CD14-positive monocyte (primary cell): ENCODE results near the gene PCBP1. TPM values are rescaled to one million over a fixed set of nuclear protein-coding genes. Genes with fewer than 3 reads are reported as not detected.
A peak's percentile ranks its signal among the peaks of the same experiment; 100 is the strongest.

Experiments
- DNase-seq, 3 donors: peaks; one replicate each; pipeline ENCODE4 v3.0.0-alpha.2; 2011 to 2022
- H2AFZ ChIP-seq: 2 replicates; pipeline ENCODE4 v1.6.0; 2012; ENCODE audit warnings: mild to moderate bottlenecking, low read depth, low read length, inconsistent platforms; ENCODE audit not compliant: insufficient read depth, poor library complexity, severe bottlenecking
- H3K27ac ChIP-seq, 2 donors: 1 replicate in 1 of 2; 2 replicates in 1 of 2; pipeline ENCODE4 v1.5.1; 2012 to 2013; ENCODE audit warnings: low read length in 2 of 2, control low read depth in 1 of 2, inconsistent platforms in 1 of 2, low read depth in 1 of 2, mild to moderate bottlenecking in 1 of 2
- H3K27me3 ChIP-seq, 2 donors: one replicate each; pipeline versions ENCODE4 v1.6.0 to v1.6.1; 2011 to 2013; ENCODE audit warnings: low read length in 2 of 2; ENCODE audit not compliant: control insufficient read depth in 2 of 2, insufficient read depth in 2 of 2
- H3K36me3 ChIP-seq, 2 donors: replicated peaks in 1 of 2; 1 replicate in 1 of 2; 2 replicates in 1 of 2; pipeline versions ENCODE4 v1.5.1 to v1.6.1; 2012 to 2013; ENCODE audit warnings: low read length in 2 of 2, control low read depth in 1 of 2, inconsistent platforms in 1 of 2, mild to moderate bottlenecking in 1 of 2; ENCODE audit not compliant: insufficient read depth in 2 of 2, control insufficient read depth in 1 of 2
- H3K4me1 ChIP-seq, 2 donors: 1 replicate in 1 of 2; 2 replicates in 1 of 2; pipeline versions ENCODE4 v1.5.1 to v1.6.1; 2012 to 2013; ENCODE audit warnings: low read length in 2 of 2, control low read depth in 1 of 2, inconsistent platforms in 1 of 2, mild to moderate bottlenecking in 1 of 2, moderate library complexity in 1 of 2; ENCODE audit not compliant: insufficient read depth in 2 of 2, control insufficient read depth in 1 of 2
- H3K4me2 ChIP-seq: replicated peaks from 2 replicates; pipeline ENCODE3; 2012; ENCODE audit warnings: low read length, moderate library complexity, mild to moderate bottlenecking; ENCODE audit not compliant: poor library complexity, severe bottlenecking; ENCODE audit errors: extremely low read depth
- H3K4me3 ChIP-seq, 3 experiments: fragments of 200-600 bp in 1 of 3; sonication (generic) in 1 of 3; replicated peaks in 1 of 3; 1 replicate in 2 of 3; 2 replicates in 1 of 3; pipeline ENCODE4 v1.5.1; 2011 to 2013; ENCODE audit warnings: low read length in 3 of 3, mild to moderate bottlenecking in 3 of 3, control low read depth in 2 of 3, low read depth in 2 of 3, inconsistent platforms in 1 of 3, moderate library complexity in 1 of 3
- H3K79me2 ChIP-seq: 2 replicates; pipeline ENCODE4 v1.6.0; 2012; ENCODE audit warnings: mild to moderate bottlenecking, control low read depth, inconsistent platforms, low read length, moderate library complexity; ENCODE audit not compliant: insufficient read depth
- H3K9ac ChIP-seq: 2 replicates; pipeline ENCODE4 v1.6.0; 2017; ENCODE audit warnings: low read length, mild to moderate bottlenecking; ENCODE audit not compliant: insufficient read depth, poor library complexity, severe bottlenecking
- H3K9me3 ChIP-seq, 2 donors: replicated peaks in 1 of 2; 1 replicate in 1 of 2; 2 replicates in 1 of 2; pipeline versions ENCODE4 v1.5.1 to v1.6.1; 2012 to 2013; ENCODE audit warnings: low read length in 2 of 2, control low read depth in 1 of 2; ENCODE audit not compliant: control insufficient read depth in 1 of 2, insufficient read depth in 1 of 2
- H4K20me1 ChIP-seq: 2 replicates; pipeline ENCODE4 v1.6.0; 2012; ENCODE audit warnings: mild to moderate bottlenecking, low read length, control low read depth, moderate library complexity; ENCODE audit not compliant: insufficient read depth
- H3K27ac Mint-ChIP-seq, 7 donors: one replicate each; pipeline ENCODE4 v1.8.0; 2020; ENCODE audit warnings: mild to moderate bottlenecking in 7 of 7, mixed read lengths in 7 of 7, moderate library complexity in 6 of 7, inconsistent platforms in 2 of 7
- H3K27me3 Mint-ChIP-seq, 3 donors: one replicate each; pipeline ENCODE4 v1.8.0; 2021 to 2022; ENCODE audit warnings: low read depth in 3 of 3, mild to moderate bottlenecking in 3 of 3, mixed read lengths in 3 of 3, moderate library complexity in 3 of 3, inconsistent platforms in 1 of 3
- H3K36me3 Mint-ChIP-seq, 2 donors: one replicate each; pipeline ENCODE4 v1.8.0; 2020; ENCODE audit warnings: mixed read lengths in 2 of 2, inconsistent platforms in 1 of 2, mild to moderate bottlenecking in 1 of 2
- H3K4me1 Mint-ChIP-seq: one replicate; pipeline ENCODE4 v1.8.0; 2020; ENCODE audit warnings: mild to moderate bottlenecking, mixed read lengths
- H3K4me3 Mint-ChIP-seq, 2 donors: one replicate each; pipeline ENCODE4 v1.8.0; 2020; ENCODE audit warnings: mild to moderate bottlenecking in 2 of 2, mixed read lengths in 2 of 2, moderate library complexity in 1 of 2
- H3K9me3 Mint-ChIP-seq, 7 donors: one replicate each; pipeline ENCODE4 v1.8.0; 2020 to 2022; ENCODE audit warnings: mixed read lengths in 7 of 7, mild to moderate bottlenecking in 6 of 7, moderate library complexity in 6 of 7, inconsistent platforms in 2 of 7
- CTCF ChIP-seq: fragments of 200-600 bp; IDR thresholded peaks from one replicate; pipeline ENCODE4 v1.8.0; 2022; ENCODE audit warnings: antibody characterized with exemption, mild to moderate bottlenecking
- WGBS: methylation state at CpG from one replicate; pipeline ENCODE4 v1.1.5; 2013; ENCODE audit warnings: missing lambda C conversion rate; ENCODE audit not compliant: insufficient coverage; 5-methylcytosine and 5-hydroxymethylcytosine counted together
- intact Hi-C, 2 donors: fragments of 100-400 bp; cut with micrococcal nuclease; formaldehyde crosslinking; loops; one replicate each; pipeline versions ENCODE4 v1.15.0 to v1.15.1; 2023
- polyA plus RNA-seq, 3 donors: library from polyadenylated mRNA; depleted of rRNA in 1 of 3; unstranded in 2 of 3; stranded (reverse) in 1 of 3; fragments of 300-500 nt in 2 of 3; fragments of >200 nt in 1 of 3; fragmentation: Illumina TruSeq in 2 of 3; gene quantifications; 1 replicate in 2 of 3; 2 replicates in 1 of 3; pipeline ENCODE4 v1.2.3, GENCODE V29; 2012 to 2021

PCBP1 gene
- polyA plus RNA-seq, 3 donors = 178 to 299 (median 194) TPM

GRCh38 chr2:70045405-70045804 is 41.9 kb upstream of the PCBP1 start:
- peak overlapping the region; percentile 73 to 99 (median 97) for H3K27ac Mint-ChIP-seq
- Histone ChIP-seq H2AFZ (no peak overlapping the region), H3K9ac (no peak overlapping the region), H3K4me3 (no peak overlapping the region), H3K79me2 (peaks cover 3% of the 10 kb centered on the region), H3K27ac (peak overlapping the region in 1 of 2 donors; percentile 98), H3K4me2 (no peak overlapping the region), H3K9me3 (no peaks in the 10 kb centered on the region), H3K27me3 (no peaks in the 10 kb centered on the region), H4K20me1 (no peaks in the 10 kb centered on the region), H3K4me1 (peaks cover 82 to 88% of the 10 kb centered on the region in 2 donors), H3K36me3 (peaks cover 10 to 14% of the 10 kb centered on the region in 2 donors)
- no CpG with 5 or more reads among the region's 6 CpGs for WGBS
- DNase-seq = no peak
- H3K27me3 Mint-ChIP-seq = no peaks in the 10 kb centered on the region
- peaks cover 16 to 43% of the 10 kb centered on the region in 2 donors for H3K36me3 Mint-ChIP-seq
- H3K4me3 Mint-ChIP-seq = no peak overlapping the region
- intact Hi-C loops = no loop called here
- no peaks in the 10 kb centered on the region for H3K9me3 Mint-ChIP-seq
- no peak for TF ChIP-seq CTCF
- H3K4me1 Mint-ChIP-seq = peaks cover 81% of the 10 kb centered on the region

DNA sequence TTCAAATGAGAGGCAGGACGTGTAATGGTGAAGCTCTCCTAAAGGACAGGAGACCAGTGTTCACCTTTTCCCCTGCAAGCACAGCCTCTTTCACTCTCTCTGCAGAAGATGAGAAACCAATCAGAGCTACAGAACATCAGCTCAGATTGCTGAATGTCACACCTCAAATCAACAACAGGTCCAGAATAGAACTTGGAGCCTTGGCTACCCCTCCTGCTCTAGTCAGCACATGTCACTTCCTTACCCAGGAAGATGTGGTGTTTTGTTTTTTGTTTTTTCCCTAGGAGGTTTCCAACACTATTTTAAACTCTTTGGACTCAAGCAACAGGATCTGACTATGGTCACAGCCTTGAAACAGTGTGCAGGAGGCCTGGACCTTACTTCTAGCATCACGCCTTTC is 41.3 kb upstream of the PCBP1 start:
- H3K79me2 ChIP-seq = peaks cover 3% of the 10 kb centered on the region
- DNase-seq = no peak
- H3K27ac ChIP-seq = peak overlapping the region; percentile 65 to 98
- H3K9me3 ChIP-seq = no peaks in the 10 kb centered on the region
- no peaks in the 10 kb centered on the region for H3K9me3 Mint-ChIP-seq
- intact Hi-C loops = loop anchor here in 1 of 2 donors (2.0 kb wide), 1 partner anchor 15 kb away; no protein-coding TSS in a partner anchor
- peak overlapping the region; percentile 93 to 99 (median 96) for H3K27ac Mint-ChIP-seq
- peaks cover 77% of the 10 kb centered on the region for H3K4me1 Mint-ChIP-seq
- no peak overlapping the region for H2AFZ ChIP-seq
- no peak overlapping the region for H3K4me2 ChIP-seq
- peaks cover 18 to 48% of the 10 kb centered on the region in 2 donors for H3K36me3 Mint-ChIP-seq
- H3K36me3 ChIP-seq = peaks cover 16 to 19% of the 10 kb centered on the region in 2 donors
- H3K4me3 ChIP-seq = no peak overlapping the region
- H3K27me3 ChIP-seq = no peaks in the 10 kb centered on the region
- WGBS = no CpG with 5 or more reads among the region's 2 CpGs
- H3K4me1 ChIP-seq = peaks cover 78 to 83% of the 10 kb centered on the region in 2 donors
- no peaks in the 10 kb centered on the region for H3K27me3 Mint-ChIP-seq
- peak overlapping the region in 1 of 2 donors; percentile 16 for H3K4me3 Mint-ChIP-seq
- no peak overlapping the region for H3K9ac ChIP-seq
- no peak for TF ChIP-seq CTCF
- no peaks in the 10 kb centered on the region for H4K20me1 ChIP-seq
